ENCODE measurements around the gene C1QL1.

- TF ChIP-seq CTCF (IDR thresholded peaks at IDR 0.05; ENCODE audit: poor library complexity, severe bottlenecking): no peak
- TF ChIP-seq EP300 (conservative IDR thresholded peaks at IDR 0.05; ENCODE audit: poor library complexity, severe bottlenecking): no peak
Observed at GRCh38 chr17:44910231-44911106, 57.6 kb downstream of the C1QL1 start.

All from neural cell (in vitro differentiated cells).